OCI-LY7 (cell line): Measurements from ENCODE around the gene HAGHL.

Source experiments
- EZH2phosphoT487 ChIP-seq: fragments of 200-600 bp; sonication (generic); IDR thresholded peaks from 2 replicates; pipeline ENCODE4 v1.6.1; 2018; ENCODE audit warnings: low read depth, borderline replicate concordance, mild to moderate bottlenecking, mixed run types, antibody characterized with exemption, low read length, moderate library complexity, mixed read lengths
- TF ChIP-seq, protein P1 (sequence below): fragments of 200-600 bp; sonication (generic); conservative IDR thresholded peaks from 2 replicates; pipeline ENCODE4 v1.5.1; 2014; ENCODE audit warnings: mild to moderate bottlenecking, antibody characterized with exemption, low read length, moderate library complexity, mixed read lengths

DNA sequence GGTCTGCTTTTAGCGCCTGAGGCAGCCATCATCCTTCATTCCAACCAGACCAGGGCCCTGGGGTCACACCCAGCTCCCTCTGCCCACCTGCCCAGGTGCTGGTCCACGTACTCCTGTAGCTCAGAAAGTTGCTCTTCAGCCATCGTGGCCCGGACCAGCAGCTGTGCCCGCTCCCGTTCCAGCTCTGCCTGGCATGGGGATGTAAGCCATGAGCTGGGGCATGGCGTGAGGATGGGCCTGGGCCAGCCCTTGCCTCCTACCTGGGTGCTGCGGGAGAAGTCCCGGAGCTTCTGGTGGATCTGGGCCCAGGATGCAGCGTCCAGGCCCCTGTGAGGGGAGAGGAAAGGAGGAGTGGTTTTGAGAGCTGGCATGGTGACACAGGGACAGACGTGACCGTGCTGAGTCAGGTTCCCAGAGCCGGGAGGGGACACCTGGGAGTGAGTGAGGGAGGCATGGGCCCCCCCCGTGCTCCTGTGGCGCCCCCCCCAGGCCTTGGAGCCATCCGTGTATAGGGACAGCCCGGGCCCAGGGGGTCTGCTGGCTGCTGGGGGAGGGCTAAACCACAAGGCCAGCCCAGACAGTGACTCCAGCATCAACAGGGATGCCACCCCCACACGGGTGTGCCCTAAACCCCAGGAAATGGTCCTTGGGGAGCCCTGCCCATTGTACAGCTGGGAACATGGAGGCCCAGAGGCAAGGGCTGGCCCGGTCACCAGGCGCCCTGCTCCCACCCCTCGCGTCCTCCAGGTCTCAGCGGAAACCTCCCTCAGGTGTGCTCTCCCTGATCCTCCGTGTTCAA is 3.9 kb upstream of the HAGHL start:
- TF ChIP-seq, protein P1, sequence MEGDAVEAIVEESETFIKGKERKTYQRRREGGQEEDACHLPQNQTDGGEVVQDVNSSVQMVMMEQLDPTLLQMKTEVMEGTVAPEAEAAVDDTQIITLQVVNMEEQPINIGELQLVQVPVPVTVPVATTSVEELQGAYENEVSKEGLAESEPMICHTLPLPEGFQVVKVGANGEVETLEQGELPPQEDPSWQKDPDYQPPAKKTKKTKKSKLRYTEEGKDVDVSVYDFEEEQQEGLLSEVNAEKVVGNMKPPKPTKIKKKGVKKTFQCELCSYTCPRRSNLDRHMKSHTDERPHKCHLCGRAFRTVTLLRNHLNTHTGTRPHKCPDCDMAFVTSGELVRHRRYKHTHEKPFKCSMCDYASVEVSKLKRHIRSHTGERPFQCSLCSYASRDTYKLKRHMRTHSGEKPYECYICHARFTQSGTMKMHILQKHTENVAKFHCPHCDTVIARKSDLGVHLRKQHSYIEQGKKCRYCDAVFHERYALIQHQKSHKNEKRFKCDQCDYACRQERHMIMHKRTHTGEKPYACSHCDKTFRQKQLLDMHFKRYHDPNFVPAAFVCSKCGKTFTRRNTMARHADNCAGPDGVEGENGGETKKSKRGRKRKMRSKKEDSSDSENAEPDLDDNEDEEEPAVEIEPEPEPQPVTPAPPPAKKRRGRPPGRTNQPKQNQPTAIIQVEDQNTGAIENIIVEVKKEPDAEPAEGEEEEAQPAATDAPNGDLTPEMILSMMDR: no peak
- no peak for TF ChIP-seq EZH2phosphoT487
